MM.1S (cell line): Measurements from ENCODE around the gene RAPGEF4.
A peak's percentile ranks its signal among the peaks of the same experiment; 100 is the strongest.

Source experiments
- DNase-seq: peaks from one replicate; pipeline ENCODE4 v3.0.0-alpha.2; 2015
- H2AFZ ChIP-seq: fragments of 300-600 bp; sonication (generic); 2 replicates; pipeline ENCODE4 v1.6.0; 2016; ENCODE audit warnings: antibody characterized with exemption, low read length
- H3F3A ChIP-seq: fragments of 300-600 bp; sonication (generic); 2 replicates; pipeline ENCODE4 v1.6.1; 2016; ENCODE audit warnings: mild to moderate bottlenecking, antibody characterized with exemption, low read length, moderate library complexity, mixed read lengths; ENCODE audit not compliant: insufficient read depth
- H3K27ac ChIP-seq: fragments of 300-600 bp; sonication (generic); 2 replicates; pipeline ENCODE4 v1.5.1; 2016; ENCODE audit warnings: mild to moderate bottlenecking, low read length
- H3K27me3 ChIP-seq: fragments of 300-600 bp; sonication (generic); replicated peaks from 2 replicates; pipeline ENCODE4 v1.6.0; 2016; ENCODE audit warnings: low read length; ENCODE audit not compliant: insufficient read depth
- H3K36me3 ChIP-seq: fragments of 300-600 bp; sonication (generic); replicated peaks from 2 replicates; pipeline ENCODE4 v1.6.1; 2016; ENCODE audit warnings: mild to moderate bottlenecking, low read length, mixed read lengths; ENCODE audit not compliant: insufficient read depth
- H3K4me1 ChIP-seq: fragments of 300-600 bp; sonication (generic); 2 replicates; pipeline ENCODE4 v1.6.1; 2016; ENCODE audit warnings: low read length, mixed read lengths
- H3K4me2 ChIP-seq: fragments of 300-600 bp; sonication (generic); 2 replicates; pipeline ENCODE4 v1.6.0; 2016; ENCODE audit warnings: low read depth, low read length
- H3K4me3 ChIP-seq: fragments of 300-600 bp; sonication (generic); 2 replicates; pipeline ENCODE4 v1.5.1; 2016; ENCODE audit warnings: low read length, mixed read lengths
- H3K79me2 ChIP-seq: fragments of 300-600 bp; sonication (generic); 2 replicates; pipeline ENCODE4 v1.6.1; 2016; ENCODE audit warnings: mixed run types, low read length, mixed read lengths
- H3K9ac ChIP-seq: fragments of 300-600 bp; sonication (generic); 2 replicates; pipeline ENCODE4 v1.6.1; 2016; ENCODE audit warnings: low read length, mixed read lengths
- H3K9me2 ChIP-seq: fragments of 300-600 bp; sonication (generic); replicated peaks from 2 replicates; pipeline ENCODE4 v1.6.1; 2016; ENCODE audit warnings: mild to moderate bottlenecking, low read length, mixed read lengths; ENCODE audit not compliant: insufficient read depth
- H3K9me3 ChIP-seq: fragments of 300-600 bp; sonication (generic); replicated peaks from 2 replicates; pipeline ENCODE4 v1.6.1; 2016; ENCODE audit warnings: mild to moderate bottlenecking, low read length, mixed read lengths; ENCODE audit not compliant: insufficient read depth
- H4K20me1 ChIP-seq: fragments of 300-600 bp; sonication (generic); 2 replicates; pipeline ENCODE4 v1.6.1; 2016; ENCODE audit warnings: mild to moderate bottlenecking, low read length, moderate library complexity, mixed read lengths; ENCODE audit not compliant: insufficient read depth
- CTCF ChIP-seq: fragments of 300-600 bp; sonication (generic); IDR thresholded peaks from 2 replicates; pipeline ENCODE4 v1.5.1; 2016; ENCODE audit warnings: antibody characterized with exemption, low read length, mixed read lengths
- EZH2 ChIP-seq: fragments of 300-600 bp; sonication (generic); optimal IDR thresholded peaks from 2 replicates; pipeline ENCODE3; 2017; ENCODE audit warnings: low read depth, mild to moderate bottlenecking, antibody characterized with exemption, low read length, mixed read lengths
- EZH2phosphoT487 ChIP-seq: fragments of 300-600 bp; sonication (generic); IDR thresholded peaks from 2 replicates; pipeline ENCODE4 v1.6.1; 2018; ENCODE audit warnings: antibody characterized with exemption, low read length

Gene RAPGEF4

GRCh38 chr2:172804423-172804822 is 68.8 kb downstream of the RAPGEF4 start:
- no peaks in the 10 kb centered on the region for H3K9me3 ChIP-seq
- H3K4me2 ChIP-seq: no peak overlapping the region
- no peaks in the 10 kb centered on the region for H3K9me2 ChIP-seq

GRCh38 chr2:172806493-172806892 is 70.8 kb downstream of the RAPGEF4 start:
- H2AFZ ChIP-seq: no peak overlapping the region
- no peaks in the 10 kb centered on the region for H3K79me2 ChIP-seq

More at GRCh38 chr2:172804423-172804822, 68.8 kb downstream of the RAPGEF4 start:
- no peaks in the 10 kb centered on the region for H4K20me1 ChIP-seq
- TF ChIP-seq EZH2 (no peak), CTCF (no peak), EZH2phosphoT487 (no peak)
- H2AFZ ChIP-seq: no peak overlapping the region
- no peak overlapping the region for H3K27ac ChIP-seq
- no peaks in the 10 kb centered on the region for H3K36me3 ChIP-seq
- no peak overlapping the region for H3K4me3 ChIP-seq
- H3F3A ChIP-seq: no peaks in the 10 kb centered on the region
- no peaks in the 10 kb centered on the region for H3K4me1 ChIP-seq
- H3K9ac ChIP-seq: no peak overlapping the region
- DNase-seq: no peak
- no peaks in the 10 kb centered on the region for H3K79me2 ChIP-seq
- no peaks in the 10 kb centered on the region for H3K27me3 ChIP-seq

GRCh38 chr2:172806996-172807395 is 71.4 kb downstream of the RAPGEF4 start:
- Histone ChIP-seq H2AFZ (no peak overlapping the region), H3K4me2 (no peak overlapping the region), H3K9ac (no peak overlapping the region), H3K27me3 (no peaks in the 10 kb centered on the region), H3K79me2 (no peaks in the 10 kb centered on the region), H3K27ac (no peak overlapping the region), H3K36me3 (no peaks in the 10 kb centered on the region), H3K4me3 (no peak overlapping the region), H3K4me1 (peaks cover 17% of the 10 kb centered on the region), H3F3A (peaks cover 10% of the 10 kb centered on the region; the same call in 1 of the 2 replicates), H4K20me1 (no peaks in the 10 kb centered on the region), H3K9me3 (no peaks in the 10 kb centered on the region), H3K9me2 (no peaks in the 10 kb centered on the region)
- DNase-seq: no peak
- TF ChIP-seq EZH2 (no peak), EZH2phosphoT487 (no peak), CTCF (no peak)

More at GRCh38 chr2:172806493-172806892, 70.8 kb downstream of the RAPGEF4 start:
- no peaks in the 10 kb centered on the region for H3K36me3 ChIP-seq
- H3K4me3 ChIP-seq: no peak overlapping the region
- H3K27me3 ChIP-seq: no peaks in the 10 kb centered on the region
- peak; percentile 63 for DNase-seq
- no peaks in the 10 kb centered on the region for H4K20me1 ChIP-seq
- no peak overlapping the region for H3K9ac ChIP-seq
- H3K4me2 ChIP-seq: no peak overlapping the region
- peaks cover 12% of the 10 kb centered on the region for H3K4me1 ChIP-seq
- H3K9me3 ChIP-seq: no peaks in the 10 kb centered on the region
- H3K9me2 ChIP-seq: no peaks in the 10 kb centered on the region
- peaks cover 8% of the 10 kb centered on the region; the same call in 1 of the 2 replicates for H3F3A ChIP-seq
- TF ChIP-seq EZH2 (no peak), CTCF (peak; percentile 90)
- no peak overlapping the region for H3K27ac ChIP-seq
